Natural killer cell (primary cell): ENCODE data around the gene DEFB116. TPM values are rescaled to one million over a fixed set of nuclear protein-coding genes. Genes with fewer than 3 reads are reported as not detected.

Source experiments
- ATAC-seq, 3 donors: fragments of 150-1000 bp in 2 of 3; fragments of 200-7000 bp in 1 of 3; cut with Tn5 transposase; 1 replicate in 1 of 3; 2 replicates in 2 of 3; pipeline ENCODE4 v1.10.0; 2021; ENCODE audit warnings: mild to moderate bottlenecking in 2 of 3, moderate library complexity in 2 of 3
- DNase-seq, 2 donors: peaks; one replicate each; pipeline versions ENCODE4 v3.0.0 to v3.0.0-alpha.2; 2013 to 2021; ENCODE audit warnings: mixed read lengths in 1 of 2
- H3K27ac ChIP-seq: one replicate; pipeline ENCODE4 v1.5.1; 2013; ENCODE audit warnings: mild to moderate bottlenecking, low read length
- H3K27me3 ChIP-seq: one replicate; pipeline ENCODE4 v1.6.1; 2013; ENCODE audit warnings: low read length; ENCODE audit not compliant: control insufficient read depth, insufficient read depth
- H3K36me3 ChIP-seq: one replicate; pipeline ENCODE4 v1.6.1; 2013; ENCODE audit warnings: low read length; ENCODE audit not compliant: control insufficient read depth, insufficient read depth
- H3K4me1 ChIP-seq: one replicate; pipeline ENCODE4 v1.6.1; 2013; ENCODE audit warnings: low read length; ENCODE audit not compliant: control insufficient read depth, insufficient read depth
- H3K4me3 ChIP-seq: one replicate; pipeline ENCODE4 v1.5.1; 2013; ENCODE audit warnings: low read length
- H3K9me3 ChIP-seq: one replicate; pipeline ENCODE4 v1.6.1; 2013; ENCODE audit warnings: low read length; ENCODE audit not compliant: control insufficient read depth, insufficient read depth
- H3K27ac Mint-ChIP-seq, 2 donors: one replicate each; pipeline ENCODE4 v1.8.0; 2022; ENCODE audit warnings: mild to moderate bottlenecking in 2 of 2, mixed read lengths in 2 of 2, moderate library complexity in 1 of 2
- H3K27me3 Mint-ChIP-seq, 2 donors: one replicate each; pipeline ENCODE4 v1.8.0; 2022; ENCODE audit warnings: low read depth in 2 of 2, mixed read lengths in 2 of 2
- H3K36me3 Mint-ChIP-seq: one replicate; pipeline ENCODE4 v1.8.0; 2022; ENCODE audit warnings: mixed read lengths
- H3K4me1 Mint-ChIP-seq, 2 donors: one replicate each; pipeline ENCODE4 v1.8.0; 2022; ENCODE audit warnings: mixed read lengths in 2 of 2
- H3K4me3 Mint-ChIP-seq: one replicate; pipeline ENCODE4 v1.8.0; 2022; ENCODE audit warnings: mild to moderate bottlenecking, moderate library complexity, mixed read lengths
- H3K9me3 Mint-ChIP-seq, 2 donors: one replicate each; pipeline ENCODE4 v1.8.0; 2022; ENCODE audit warnings: mixed read lengths in 2 of 2
- WGBS: methylation state at CpG from one replicate; pipeline ENCODE4 v1.1.7; 2013; ENCODE audit warnings: missing lambda C conversion rate; ENCODE audit not compliant: insufficient coverage; 5-methylcytosine and 5-hydroxymethylcytosine counted together
- intact Hi-C: fragments of 100-400 bp; cut with micrococcal nuclease; formaldehyde crosslinking; loops from one replicate; pipeline ENCODE4 v1.14.2; 2022
- total RNA-seq, 4 donors: library from RNA; stranded (reverse); fragments of 120-200 nt in 1 of 4; gene quantifications; one replicate each; pipeline versions ENCODE4 v1.2.3 to v1.2.4, GENCODE V29; 2013 to 2022
- TF ChIP-seq, protein P1 (sequence below): fragments of 200-600 bp; IDR thresholded peaks from one replicate; pipeline ENCODE4 v1.8.0; 2022; ENCODE audit warnings: antibody characterized with exemption

The DEFB116 gene, protein sequence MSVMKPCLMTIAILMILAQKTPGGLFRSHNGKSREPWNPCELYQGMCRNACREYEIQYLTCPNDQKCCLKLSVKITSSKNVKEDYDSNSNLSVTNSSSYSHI
- total RNA-seq, result not detected
- not detected for total RNA-seq (2013)

- H3K4me3 ChIP-seq, result no peak within 1 kb of the TSS
- H3K36me3 ChIP-seq, result no peaks in the 10 kb centered on the region
- Mint-ChIP-seq H3K9me3 (peaks cover 2 to 14% of the 10 kb centered on the region in 2 donors), H3K4me1 (no peaks in the 10 kb centered on the region), H3K4me3 (no peak within 1 kb of the TSS), H3K27ac (no peak within 1 kb of the TSS), H3K36me3 (no peaks in the 10 kb centered on the region), H3K27me3 (no peaks in the 10 kb centered on the region)
- H3K27me3 ChIP-seq, result no peaks in the 10 kb centered on the region
- H3K27ac ChIP-seq, result no peak within 1 kb of the TSS
- no peaks in the 10 kb centered on the region for H3K4me1 ChIP-seq
- no peaks in the 10 kb centered on the region for H3K9me3 ChIP-seq
- 49% methylated on average over 5 of the region's 8 CpGs for WGBS
- intact Hi-C loops, result no loop called here
- TF ChIP-seq, protein P1, sequence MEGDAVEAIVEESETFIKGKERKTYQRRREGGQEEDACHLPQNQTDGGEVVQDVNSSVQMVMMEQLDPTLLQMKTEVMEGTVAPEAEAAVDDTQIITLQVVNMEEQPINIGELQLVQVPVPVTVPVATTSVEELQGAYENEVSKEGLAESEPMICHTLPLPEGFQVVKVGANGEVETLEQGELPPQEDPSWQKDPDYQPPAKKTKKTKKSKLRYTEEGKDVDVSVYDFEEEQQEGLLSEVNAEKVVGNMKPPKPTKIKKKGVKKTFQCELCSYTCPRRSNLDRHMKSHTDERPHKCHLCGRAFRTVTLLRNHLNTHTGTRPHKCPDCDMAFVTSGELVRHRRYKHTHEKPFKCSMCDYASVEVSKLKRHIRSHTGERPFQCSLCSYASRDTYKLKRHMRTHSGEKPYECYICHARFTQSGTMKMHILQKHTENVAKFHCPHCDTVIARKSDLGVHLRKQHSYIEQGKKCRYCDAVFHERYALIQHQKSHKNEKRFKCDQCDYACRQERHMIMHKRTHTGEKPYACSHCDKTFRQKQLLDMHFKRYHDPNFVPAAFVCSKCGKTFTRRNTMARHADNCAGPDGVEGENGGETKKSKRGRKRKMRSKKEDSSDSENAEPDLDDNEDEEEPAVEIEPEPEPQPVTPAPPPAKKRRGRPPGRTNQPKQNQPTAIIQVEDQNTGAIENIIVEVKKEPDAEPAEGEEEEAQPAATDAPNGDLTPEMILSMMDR, result no peak
- DNase-seq (no peak), ATAC-seq (no peak)
Measured at GRCh38 chr20:31308535-31309162, at the start of gene DEFB116. Gene DEFB116, minus strand, starts transcription at chr20:31308585. Its CDS starts 0 bp downstream, at chr20:31308585.

GRCh38 chr20:31355981-31356380 is 47.6 kb upstream of the DEFB116 start:
- H3K4me3 ChIP-seq, result no peak overlapping the region
- no peak overlapping the region for H3K27ac Mint-ChIP-seq
- H3K27me3 ChIP-seq, result no peaks in the 10 kb centered on the region
- no peak overlapping the region for H3K27ac ChIP-seq
- H3K4me1 Mint-ChIP-seq, result no peaks in the 10 kb centered on the region
- H3K4me3 Mint-ChIP-seq, result no peak overlapping the region
- no peak for DNase-seq
- TF ChIP-seq, protein P1, result no peak
- no peaks in the 10 kb centered on the region for H3K36me3 ChIP-seq
- no peaks in the 10 kb centered on the region for H3K9me3 ChIP-seq
- no peaks in the 10 kb centered on the region for H3K4me1 ChIP-seq
- peaks cover 0 to 3% of the 10 kb centered on the region in 2 donors for H3K27me3 Mint-ChIP-seq
- H3K9me3 Mint-ChIP-seq, result no peaks in the 10 kb centered on the region
- H3K36me3 Mint-ChIP-seq, result no peaks in the 10 kb centered on the region
- 78% methylated on average over 1 of the region's 1 CpG for WGBS
- ATAC-seq, result no peak
- intact Hi-C loops, result no loop called here

DNA sequence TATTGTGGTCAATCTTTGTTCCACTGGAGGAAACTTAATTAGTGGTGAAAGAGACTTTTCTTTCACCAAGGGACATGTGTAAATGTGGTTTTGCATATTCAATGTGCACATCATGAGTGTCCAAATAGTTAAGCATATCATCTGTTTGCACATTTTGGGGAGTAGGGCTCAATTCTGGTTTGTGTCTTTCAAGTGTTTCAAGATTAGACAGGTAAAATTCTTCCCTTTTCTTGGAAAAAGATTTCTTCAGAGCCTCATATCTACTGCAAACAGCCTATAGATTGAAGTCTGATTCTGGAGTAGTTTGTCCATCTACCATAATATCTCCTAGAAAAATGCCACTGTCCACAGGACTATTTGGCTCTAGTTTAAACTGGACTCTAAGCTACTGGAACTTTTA is 33.1 kb upstream of the DEFB116 start:
- no peaks in the 10 kb centered on the region for H3K4me1 Mint-ChIP-seq
- H3K27ac ChIP-seq, result no peak overlapping the region
- no peak overlapping the region for H3K4me3 Mint-ChIP-seq
- no peak overlapping the region for H3K4me3 ChIP-seq
- H3K27me3 Mint-ChIP-seq, result no peaks in the 10 kb centered on the region
- H3K27ac Mint-ChIP-seq, result no peak overlapping the region
- H3K4me1 ChIP-seq, result no peaks in the 10 kb centered on the region
- no peaks in the 10 kb centered on the region for H3K36me3 ChIP-seq
- no peaks in the 10 kb centered on the region for H3K9me3 Mint-ChIP-seq
- intact Hi-C loops, result no loop called here
- TF ChIP-seq, protein P1, result no peak
- no peak for DNase-seq
- ATAC-seq, result no peak
- H3K36me3 Mint-ChIP-seq, result no peaks in the 10 kb centered on the region
- H3K9me3 ChIP-seq, result no peaks in the 10 kb centered on the region
- H3K27me3 ChIP-seq, result no peaks in the 10 kb centered on the region

GRCh38 chr20:31330893-31331292 is 22.5 kb upstream of the DEFB116 start:
- Histone ChIP-seq H3K4me1 (no peaks in the 10 kb centered on the region), H3K36me3 (no peaks in the 10 kb centered on the region), H3K27ac (no peak overlapping the region), H3K9me3 (no peaks in the 10 kb centered on the region), H3K4me3 (no peak overlapping the region), H3K27me3 (no peaks in the 10 kb centered on the region)
- ATAC-seq (no peak), DNase-seq (no peak)
- Mint-ChIP-seq H3K9me3 (peaks cover 13 to 17% of the 10 kb centered on the region in 2 donors), H3K36me3 (peaks cover 6% of the 10 kb centered on the region), H3K4me3 (no peak overlapping the region), H3K27me3 (no peaks in the 10 kb centered on the region), H3K27ac (no peak overlapping the region), H3K4me1 (no peaks in the 10 kb centered on the region)
- TF ChIP-seq, protein P1, result no peak
- intact Hi-C loops, result no loop called here
